DMS153 (cell line): ENCODE data around the gene NECAP2.
"Not testable (repeated sequence)": the region's sequence is repeated elsewhere in the genome, so short reads cannot be mapped to it uniquely, and the experiment has no call there.

Experiments used
- DNase-seq: peaks from one replicate; lab custom pipeline; 2025; lab: John Stamatoyannopoulos, UW

NECAP2 gene

DNA sequence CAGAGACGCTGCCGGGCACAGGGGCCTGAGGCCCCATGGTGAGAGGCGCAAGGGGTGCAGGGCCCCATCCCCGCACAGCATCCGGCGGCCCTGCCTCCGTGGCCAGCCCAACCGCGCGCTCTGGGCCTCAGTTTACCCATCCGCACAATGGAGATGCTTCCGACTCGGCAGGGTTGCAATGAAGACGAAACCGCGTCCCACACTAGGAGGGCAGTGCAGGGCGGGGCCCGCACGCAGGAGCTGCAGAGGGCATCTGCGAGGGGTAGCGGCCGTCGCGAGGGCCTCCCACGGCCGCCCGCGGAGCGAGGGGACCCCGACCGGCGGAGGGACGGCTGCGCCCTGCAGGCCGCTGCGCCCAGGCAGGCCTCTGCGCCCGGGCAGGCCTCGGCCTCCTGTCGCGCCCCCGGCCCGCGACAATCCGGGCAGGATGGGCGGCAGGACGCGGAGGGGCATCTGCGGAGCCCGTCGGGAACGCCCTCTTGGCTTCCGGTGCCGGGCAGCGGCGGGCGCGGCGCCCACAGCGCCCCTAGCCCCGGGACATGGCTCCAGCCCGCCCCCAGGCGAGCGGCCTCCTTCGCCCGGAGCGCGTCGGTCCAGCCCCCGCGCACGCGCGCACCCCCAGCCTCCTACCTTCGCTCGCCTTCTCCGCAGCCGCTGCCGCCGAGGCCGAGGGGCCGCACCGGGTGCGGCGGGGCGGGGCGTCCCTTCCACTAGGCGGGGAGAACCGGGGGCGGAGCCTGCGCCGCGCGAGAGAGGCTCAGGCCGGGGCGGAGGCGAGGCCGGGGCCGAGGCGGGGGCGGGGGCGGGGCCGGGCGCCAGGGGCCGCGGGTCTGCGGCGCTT lies 58.3 kb downstream of the NECAP2 start:
- DNase-seq, result peak; percentile 76

DNA sequence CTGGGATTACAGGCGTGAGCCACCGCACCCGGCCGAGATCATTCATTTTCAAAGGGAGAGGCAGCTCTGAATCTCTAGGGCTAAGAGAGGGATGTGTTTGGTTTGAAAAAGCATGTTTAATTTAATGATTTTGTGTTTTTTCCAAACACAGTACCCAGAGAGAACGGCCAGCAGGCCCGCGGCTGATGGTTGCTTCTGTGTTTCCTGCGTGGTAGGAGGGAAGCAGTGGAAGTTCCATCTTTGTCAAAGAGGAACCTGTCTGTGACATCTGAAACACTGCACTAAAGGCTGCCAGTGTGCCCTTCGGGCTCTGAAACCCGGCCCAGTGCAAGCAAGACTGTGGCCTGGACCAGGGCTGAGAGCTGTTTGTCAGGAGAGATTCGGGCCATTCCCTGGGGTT lies 59.9 kb downstream of the NECAP2 start:
- DNase-seq, result not testable (repeated sequence)

DNA sequence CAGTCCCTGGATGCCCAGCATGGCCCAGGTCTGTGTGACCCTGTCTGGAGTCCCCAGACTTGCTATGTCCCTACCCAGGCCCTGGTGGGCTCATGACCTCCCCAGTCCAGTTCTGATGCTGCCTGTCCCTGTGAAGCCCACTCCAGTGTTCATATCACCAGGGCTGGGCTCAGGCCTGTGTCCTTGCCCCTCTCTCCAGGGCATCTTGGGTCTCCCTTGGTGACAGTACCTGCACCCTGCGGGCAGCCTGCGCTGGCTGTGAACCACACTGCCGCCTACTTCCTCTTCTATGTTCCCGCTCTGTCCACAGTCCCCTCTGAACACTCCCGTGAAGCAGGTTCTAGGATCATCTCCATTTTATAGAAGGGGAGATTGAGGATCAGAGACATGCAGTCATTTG lies 60.5 kb downstream of the NECAP2 start:
- not testable (repeated sequence) for DNase-seq

DNA sequence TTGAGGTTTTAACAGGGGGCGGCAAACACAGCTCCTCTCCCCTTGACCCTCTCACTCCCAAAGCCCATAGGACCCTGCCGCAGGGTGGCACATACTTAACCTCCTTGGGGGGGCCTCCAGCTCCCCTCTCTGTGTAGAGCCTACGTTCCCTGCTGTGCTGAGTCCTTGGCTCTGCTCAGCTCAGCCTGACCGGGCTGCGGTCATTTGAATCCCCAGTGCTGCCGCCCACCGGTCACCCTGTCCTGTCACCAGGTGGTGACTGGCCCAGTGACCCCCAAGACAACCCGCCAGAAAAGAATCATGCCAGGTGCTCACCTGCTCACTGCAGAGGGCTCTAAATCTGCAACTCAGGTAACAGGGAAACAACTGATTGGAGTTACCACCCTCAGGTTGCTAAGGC lies 60.9 kb downstream of the NECAP2 start:
- DNase-seq, result not testable (repeated sequence)

DNA sequence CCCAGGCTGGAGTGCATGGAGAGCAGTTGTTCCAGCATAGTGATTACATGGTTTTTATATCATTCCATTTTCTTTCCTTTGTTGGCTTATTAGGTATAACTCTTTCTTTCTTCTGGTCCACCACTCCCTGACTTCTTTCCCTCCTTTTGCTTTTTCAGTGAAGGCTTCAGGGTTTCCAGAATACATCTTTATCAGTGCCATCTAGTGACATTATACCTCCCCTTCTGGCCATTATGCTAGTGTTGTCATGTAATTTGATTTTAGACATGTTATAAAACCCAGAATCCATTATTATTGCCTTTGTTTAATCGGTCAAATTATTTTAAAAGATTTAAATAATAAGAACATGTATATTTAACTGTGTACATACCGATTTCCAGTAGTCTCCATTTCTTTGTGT lies 63.0 kb downstream of the NECAP2 start:
- no peak for DNase-seq

DNA sequence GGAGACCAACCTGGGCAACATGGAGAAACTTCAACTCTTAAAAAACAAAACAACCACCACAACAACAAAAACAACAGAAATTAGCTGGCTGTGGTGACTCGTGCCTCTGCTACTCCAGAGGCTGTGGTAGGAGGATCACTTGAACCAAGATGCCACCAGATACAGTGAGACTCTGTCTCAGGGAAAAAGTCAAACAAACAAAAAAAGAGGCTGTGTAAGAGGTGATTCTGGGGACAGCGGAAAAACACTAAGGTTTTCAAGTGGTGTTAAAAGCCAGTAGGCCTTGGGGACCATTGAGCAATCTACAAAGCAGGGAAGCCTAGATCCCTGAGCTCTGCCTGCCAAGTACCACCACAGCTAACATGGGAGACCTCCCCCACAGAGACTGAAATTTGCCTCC lies 65.3 kb downstream of the NECAP2 start:
- not testable (repeated sequence) for DNase-seq

DNA sequence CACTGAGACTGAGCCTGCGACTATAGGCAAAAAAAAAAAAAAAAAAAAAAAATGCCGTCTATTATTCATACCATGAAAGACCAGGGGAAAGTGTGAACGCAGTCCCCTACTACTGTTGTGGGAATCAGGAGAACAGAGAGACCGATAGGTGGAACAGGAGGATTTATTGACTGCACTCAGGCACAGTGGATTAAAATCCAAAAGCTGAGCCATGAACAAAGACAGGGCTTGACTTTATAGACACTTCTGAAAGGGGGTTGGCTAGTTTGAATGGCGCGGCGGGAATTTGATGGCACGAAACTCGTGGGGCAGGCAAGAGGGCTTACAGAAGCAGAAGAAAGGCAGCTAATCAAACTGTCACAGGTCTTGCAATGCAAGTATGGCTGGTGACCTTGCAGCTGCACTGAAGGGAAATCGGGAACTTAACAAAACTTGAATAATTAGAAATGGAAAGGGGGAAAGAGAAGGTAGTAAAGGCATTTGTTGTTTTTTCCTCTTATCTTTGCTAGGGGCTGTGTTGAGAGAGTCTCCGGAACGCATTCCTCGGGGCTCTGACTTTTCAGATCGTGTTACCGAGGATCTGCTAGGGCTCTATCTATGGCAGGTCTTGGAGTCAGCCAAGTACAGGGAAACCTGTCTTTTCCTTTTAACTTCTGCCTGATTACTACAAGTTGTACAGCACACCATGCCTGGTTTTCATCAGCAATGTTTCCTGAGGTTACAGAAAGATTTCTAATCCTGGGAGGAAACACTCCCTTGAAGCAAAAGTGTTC lies 66.0 kb downstream of the NECAP2 start:
- DNase-seq, result not testable (repeated sequence)

DNA sequence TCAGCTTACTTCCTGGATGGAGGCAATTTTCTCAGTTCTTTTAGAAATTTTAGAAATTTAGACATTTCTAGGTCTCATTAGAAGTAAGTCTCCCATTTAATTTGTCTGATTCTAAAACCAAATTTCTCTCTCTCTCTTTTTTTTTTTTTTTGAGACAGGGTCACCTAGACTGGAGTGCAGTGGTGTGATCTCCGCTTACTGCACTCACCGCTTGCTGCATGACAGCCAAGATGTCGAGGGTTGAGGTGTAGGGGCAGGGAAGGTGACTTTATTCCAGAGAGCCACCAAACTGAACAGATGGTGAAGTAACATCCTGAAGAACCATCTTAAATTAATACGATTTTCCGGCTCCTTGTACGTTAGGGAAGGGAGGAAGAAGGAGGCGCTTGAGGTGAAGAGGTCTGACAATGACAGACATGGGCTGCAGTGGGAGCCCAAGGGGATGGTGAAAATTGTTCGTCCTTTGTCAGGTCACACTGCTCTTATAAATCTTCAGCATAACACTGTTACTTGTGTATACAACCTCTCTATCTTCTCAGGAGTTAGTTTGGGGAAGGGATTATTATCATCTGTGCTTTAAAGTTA lies 68.4 kb downstream of the NECAP2 start:
- DNase-seq, result not testable (repeated sequence)
